T-helper 2 cell (primary cell): ENCODE measurements around the gene COL8A2.
"Not testable (repeated sequence)": the region's sequence is repeated elsewhere in the genome, so short reads cannot be mapped to it uniquely, and the experiment has no call there.

Experiments
- DNase-seq, 5 experiments: peaks; one replicate each; pipeline versions ENCODE4 v3.0.0 to v3.0.0-alpha.2; 2012 to 2022
- total RNA-seq, 2 donors: gene quantifications; one replicate each; lab custom pipeline; 2026; lab: John Stamatoyannopoulos, UW

COL8A2 gene
- total RNA-seq, result 0 reads per million in 2 donors

- DNase-seq, result no peak
Measured at GRCh38 chr1:36125129-36125991, at the start of gene COL8A2. TSS of gene COL8A2 (minus strand) at chr1:36125222. CDS start at chr1:36100242, 24,980 bp downstream.

- DNase-seq, result no peak
Measured at GRCh38 chr1:36174713-36175112, 49.7 kb upstream of the COL8A2 start.

GRCh38 chr1:36172983-36173382, 48.0 kb upstream of the COL8A2 start:
- no peak for DNase-seq

GRCh38 chr1:36172017-36172747, 47.2 kb upstream of the COL8A2 start:
- no peak for DNase-seq

- DNase-seq, result no peak
Measured at GRCh38 chr1:36170643-36171412, 45.8 kb upstream of the COL8A2 start.

- no peak for DNase-seq
Measured at GRCh38 chr1:36168514-36168913, 43.5 kb upstream of the COL8A2 start.

GRCh38 chr1:36166938-36167905, 42.2 kb upstream of the COL8A2 start:
- no peak for DNase-seq

- no peak for DNase-seq
Measured at GRCh38 chr1:36166136-36166535, 41.1 kb upstream of the COL8A2 start.

- DNase-seq, result no peak
Measured at GRCh38 chr1:36165145-36165544, 40.1 kb upstream of the COL8A2 start.

GRCh38 chr1:36164361-36164760, 39.3 kb upstream of the COL8A2 start:
- DNase-seq, result no peak

- no peak for DNase-seq
Measured at GRCh38 chr1:36163426-36163825, 38.4 kb upstream of the COL8A2 start.

GRCh38 chr1:36162680-36163239, 37.7 kb upstream of the COL8A2 start:
- DNase-seq, result no peak

- DNase-seq, result peak in 4 of 5 experiments; percentile 30 to 74 (median 46)
Measured at GRCh38 chr1:36161641-36162531, 36.9 kb upstream of the COL8A2 start.

GRCh38 chr1:36160949-36161485, 36.0 kb upstream of the COL8A2 start:
- peak in 4 of 5 experiments; percentile 43 to 94 (median 56) for DNase-seq

- peak in 1 of 5 experiments; percentile 43 for DNase-seq
Measured at GRCh38 chr1:36160388-36160948, 35.4 kb upstream of the COL8A2 start.

GRCh38 chr1:36159614-36160387, 34.8 kb upstream of the COL8A2 start:
- peak in 1 of 5 experiments; percentile 30 for DNase-seq

- DNase-seq, result not testable (repeated sequence)
Measured at GRCh38 chr1:36158827-36159252, 33.8 kb upstream of the COL8A2 start.

GRCh38 chr1:36157973-36158826, 33.2 kb upstream of the COL8A2 start:
- DNase-seq, result peak in 1 of 5 experiments; percentile 17
